SK-N-SH (cell line): Measurements from ENCODE around the gene ARHGEF19. TPM values are rescaled to one million over a fixed set of nuclear protein-coding genes. Genes with fewer than 3 reads are reported as not detected.

ENCODE experiments used
- CTCF ChIA-PET: fragments of 300-600, 350-600 bp; formaldehyde crosslinking; extraction: SDS; loops from one replicate; lab custom pipeline; 2021; lab: Yijun Ruan, JAX
- POLR2A ChIA-PET: fragments of 350-600 bp; sonication (Branson Sonifier 250); formaldehyde crosslinking; extraction: SDS; loops from one replicate; lab custom pipeline; 2020; ENCODE audit warnings: antibody characterized with exemption, inconsistent platforms; lab: Yijun Ruan, JAX
- DNase-seq: peaks from one replicate; pipeline ENCODE4 v3.0.0; 2012
- H2AFZ ChIP-seq: fragments of 200-600 bp; sonication (generic); 2 replicates; pipeline ENCODE4 v1.8.1; 2016; ENCODE audit warnings: antibody characterized with exemption, mild to moderate bottlenecking, low read depth
- H3F3A ChIP-seq: fragments of 200-600 bp; sonication (generic); replicated peaks from 2 replicates; pipeline ENCODE3; 2016; ENCODE audit warnings: antibody characterized with exemption, mild to moderate bottlenecking; ENCODE audit not compliant: insufficient read depth
- H3K27ac ChIP-seq, 2 experiments: fragments of 200-500 bp in 1 of 2; fragments of 200-600 bp in 1 of 2; sonication (Bioruptor generic) in 1 of 2; sonication (generic), shearing (Covaris generic) in 1 of 2; 2 replicates each; pipeline versions ENCODE4 v1.5.1 to v1.6.1; 2014 to 2016; ENCODE audit warnings: low read depth in 2 of 2, inconsistent platforms in 1 of 2, low read length in 1 of 2, mild to moderate bottlenecking in 1 of 2, mixed read lengths in 1 of 2
- H3K27me3 ChIP-seq: fragments of 200-600 bp; sonication (generic), shearing (Covaris generic); 2 replicates; pipeline ENCODE4 v1.6.1; 2016; ENCODE audit warnings: mixed run types; ENCODE audit not compliant: insufficient read depth
- H3K36me3 ChIP-seq, 2 experiments: fragments of 200-500 bp in 1 of 2; fragments of 200-600 bp in 1 of 2; sonication (Bioruptor generic) in 1 of 2; sonication (generic) in 1 of 2; replicated peaks in 1 of 2; 2 replicates each; pipeline versions ENCODE3 to v1.5.1; 2014 to 2016; ENCODE audit warnings: low read length in 1 of 2, mild to moderate bottlenecking in 1 of 2; ENCODE audit not compliant: insufficient read depth in 2 of 2, control insufficient read depth in 1 of 2
- H3K4me1 ChIP-seq, 2 experiments: fragments of 200-500 bp in 1 of 2; fragments of 200-600 bp in 1 of 2; sonication (Bioruptor generic) in 1 of 2; sonication (generic), shearing (Covaris generic) in 1 of 2; 2 replicates each; pipeline versions ENCODE4 v1.5.1 to v1.6.1; 2014 to 2016; ENCODE audit warnings: low read depth in 1 of 2, low read length in 1 of 2, mixed run types in 1 of 2; ENCODE audit not compliant: insufficient read depth in 2 of 2, control insufficient read depth in 1 of 2
- H3K4me2 ChIP-seq: fragments of 200-600 bp; sonication (generic), shearing (Covaris generic); 2 replicates; pipeline ENCODE4 v1.6.1; 2017; ENCODE audit warnings: mixed run types
- H3K4me3 ChIP-seq, 2 experiments: fragments of 200-500 bp in 1 of 2; fragments of 200-600 bp in 1 of 2; sonication (Bioruptor generic) in 1 of 2; sonication (generic), shearing (Covaris generic) in 1 of 2; 2 replicates each; pipeline versions ENCODE4 v1.5.1 to v1.8.1; 2014 to 2016; ENCODE audit warnings: low read depth in 2 of 2, inconsistent platforms in 1 of 2, low read length in 1 of 2, mild to moderate bottlenecking in 1 of 2, mixed read lengths in 1 of 2, moderate library complexity in 1 of 2
- H3K79me2 ChIP-seq: fragments of 200-600 bp; sonication (generic); 2 replicates; pipeline ENCODE4 v1.8.1; 2017; ENCODE audit warnings: mild to moderate bottlenecking; ENCODE audit not compliant: insufficient read depth
- H3K9ac ChIP-seq: fragments of 200-600 bp; sonication (generic); 2 replicates; pipeline ENCODE4 v1.6.1; 2017; ENCODE audit warnings: mixed run types
- H3K9me2 ChIP-seq: fragments of 200-600 bp; sonication (generic); 2 replicates; pipeline ENCODE4 v1.6.1; 2017; ENCODE audit warnings: mixed run types
- H3K9me3 ChIP-seq: fragments of 200-600 bp; sonication (generic); 2 replicates; pipeline ENCODE4 v1.6.1; 2017; ENCODE audit warnings: mixed run types, mild to moderate bottlenecking, moderate library complexity
- H4K20me1 ChIP-seq: fragments of 200-600 bp; sonication (generic); 2 replicates; pipeline ENCODE4 v1.6.1; 2017; ENCODE audit warnings: mild to moderate bottlenecking, mixed run types; ENCODE audit not compliant: insufficient read depth
- CHD2 ChIP-seq: fragments of 150-350 bp; IDR thresholded peaks from 2 replicates; pipeline ENCODE4 v1.6.1; 2018; ENCODE audit warnings: low read length; ENCODE audit not compliant: partially characterized antibody
- CTCF ChIP-seq: fragments of 200-600 bp; sonication (generic); IDR thresholded peaks from 2 replicates; pipeline ENCODE4 v1.6.1; 2017; ENCODE audit warnings: antibody characterized with exemption, mild to moderate bottlenecking, moderate library complexity
- ELF1 ChIP-seq: IDR thresholded peaks from 2 replicates; pipeline ENCODE4 v1.4.0; 2012
- EP300 ChIP-seq, 2 experiments: IDR thresholded peaks; 2 replicates each; pipeline versions ENCODE4 v1.4.0 to v1.6.1; 2012; ENCODE audit warnings: borderline replicate concordance in 1 of 2, low read depth in 1 of 2, low read length in 1 of 2
- FOXM1 ChIP-seq: IDR thresholded peaks from 2 replicates; pipeline ENCODE4 v1.4.0; 2012; ENCODE audit warnings: low read depth, mild to moderate bottlenecking
- GABPA ChIP-seq: IDR thresholded peaks from 2 replicates; pipeline ENCODE4 v1.4.0; 2012; ENCODE audit warnings: low read depth, mild to moderate bottlenecking
- JUND ChIP-seq: IDR thresholded peaks from 2 replicates; pipeline ENCODE4 v1.4.0; 2012
- MAX ChIP-seq: IDR thresholded peaks from 2 replicates; pipeline ENCODE4 v1.4.0; 2012; ENCODE audit warnings: low read depth
- MEF2A ChIP-seq: IDR thresholded peaks from 2 replicates; pipeline ENCODE4 v1.4.0; 2012; ENCODE audit warnings: low read depth, borderline replicate concordance
- MXI1 ChIP-seq: IDR thresholded peaks from 2 replicates; pipeline ENCODE4 v1.6.1; 2012; ENCODE audit warnings: mild to moderate bottlenecking, low read depth, low read length, improper control_type of control experiment
- NRF1 ChIP-seq: IDR thresholded peaks from 2 replicates; pipeline ENCODE4 v1.6.1; 2012; ENCODE audit warnings: low read depth, mild to moderate bottlenecking, low read length
- POLR2AphosphoS5 ChIP-seq: IDR thresholded peaks from 2 replicates; pipeline ENCODE4 v1.6.1; 2012; ENCODE audit warnings: low read depth, low read length
- RAD21 ChIP-seq: IDR thresholded peaks from 2 replicates; pipeline ENCODE4 v1.6.1; 2012; ENCODE audit warnings: mild to moderate bottlenecking, low read length
- RCOR1 ChIP-seq: fragments of 150-350 bp; IDR thresholded peaks from 2 replicates; pipeline ENCODE4 v1.6.1; 2017; ENCODE audit warnings: antibody characterized with exemption, low read length
- RFX5 ChIP-seq: IDR thresholded peaks from 2 replicates; pipeline ENCODE4 v1.6.1; 2012; ENCODE audit warnings: mild to moderate bottlenecking, improper control_type of control experiment, low read length
- RXRA ChIP-seq: IDR thresholded peaks from 2 replicates; pipeline ENCODE4 v1.4.0; 2012; ENCODE audit warnings: low read depth, mild to moderate bottlenecking, borderline replicate concordance
- SIN3A ChIP-seq: IDR thresholded peaks from 2 replicates; pipeline ENCODE4 v1.6.1; 2012; ENCODE audit warnings: low read depth, mild to moderate bottlenecking, low read length, moderate library complexity, borderline replicate concordance
- SMC3 ChIP-seq: IDR thresholded peaks from 2 replicates; pipeline ENCODE4 v1.6.1; 2012; ENCODE audit warnings: low read depth, low read length, improper control_type of control experiment
- TAF1 ChIP-seq: IDR thresholded peaks from 2 replicates; pipeline ENCODE4 v1.6.1; 2012; ENCODE audit warnings: low read depth, mild to moderate bottlenecking, low read length, moderate library complexity, borderline replicate concordance
- TCF12 ChIP-seq: IDR thresholded peaks from 2 replicates; pipeline ENCODE4 v1.4.0; 2012
- TEAD4 ChIP-seq: IDR thresholded peaks from 2 replicates; pipeline ENCODE4 v1.4.0; 2012; ENCODE audit warnings: mild to moderate bottlenecking, borderline replicate concordance; ENCODE audit not compliant: insufficient read depth
- YY1 ChIP-seq: IDR thresholded peaks from 2 replicates; pipeline ENCODE4 v1.4.0; 2012; ENCODE audit warnings: low read depth, mild to moderate bottlenecking
- WGBS: methylation state at CpG from one replicate; pipeline ENCODE4 v1.1.6; 2017; ENCODE audit warnings: low lambda C conversion rate; 5-methylcytosine and 5-hydroxymethylcytosine counted together
- polyA plus RNA-seq, 3 experiments: library from polyadenylated mRNA; depleted of rRNA; stranded (reverse); fragments of >200 nt; gene quantifications; 2 replicates each; pipeline ENCODE4 v1.2.3, GENCODE V29; 2012

The ARHGEF19 gene
- polyA plus RNA-seq, 1 of the 3 experiments (the other 2 are of a cell fraction), result 11.5 TPM

GRCh38 chr1:16236511-16237342 lies 24.3 kb upstream of the ARHGEF19 start, which contains the start of gene CPLANE2:
CPLANE2 (minus strand) TSS chr1:16237183; CDS start chr1:16236742, 441 bp downstream.
- H3K36me3 ChIP-seq, result no peaks in the 10 kb centered on the region
- POLR2A ChIA-PET, result interaction anchor here (0.9 to 1.6 kb wide), 4 partner anchors 19 to 46 kb away, joined by 3 to 7 read pairs (median 4); no protein-coding TSS in a partner anchor
- TF ChIP-seq CHD2, result no peak
- peak; percentile 74 for TF ChIP-seq ELF1
- 0 out of 2 replicates have a peak, but pooled peaks have one; percentile 8 for TF ChIP-seq SMC3
- peak; percentile 63 for TF ChIP-seq GABPA
- TF ChIP-seq TAF1, result peak; percentile 77
- no peak for TF ChIP-seq YY1
- TF ChIP-seq MEF2A, result no peak
- peak; percentile 90 for TF ChIP-seq POLR2AphosphoS5
- TF ChIP-seq MXI1, result peak; percentile 90
- peak; percentile 95 for TF ChIP-seq RFX5
- TF ChIP-seq TCF12, result 0 out of 2 replicates have a peak, but pooled peaks have one; percentile 15
- TF ChIP-seq SIN3A, result no peak
- peak; percentile 98 for TF ChIP-seq NRF1
- peak; percentile 26; the same call in 1 of the 2 replicates for TF ChIP-seq RAD21
- TF ChIP-seq, all 33 proteins: peak for 10
- Histone ChIP-seq H2AFZ (peak within 1 kb of the TSS; percentile 95), H3K27me3 (no peaks in the 10 kb centered on the region), H3K9ac (peak within 1 kb of the TSS; percentile 75), H3K27ac (peak within 1 kb of the TSS; percentile 87 to 92), H3F3A (peaks cover 15% of the 10 kb centered on the region), H3K9me3 (no peaks in the 10 kb centered on the region), H3K4me2 (peak within 1 kb of the TSS; percentile 88), H3K9me2 (no peaks in the 10 kb centered on the region), H3K79me2 (no peaks in the 10 kb centered on the region), H3K4me1 (peaks cover 6 to 22% of the 10 kb centered on the region in 2 experiments), H4K20me1 (no peaks in the 10 kb centered on the region), H3K4me3 (peak within 1 kb of the TSS; percentile 69 to 92)
- peak; percentile 97 for DNase-seq
- CTCF ChIA-PET, result interaction anchor here (0.7 to 4.7 kb wide), 13 partner anchors 8 to 164 kb away, joined by 3 to 25 read pairs (median 4); partner anchors contain the start of genes FAM131C and FBXO42
- 4% methylated on average over 30 of the region's 57 CpGs for WGBS

- peak overlapping the region; percentile 88 for H3K4me2 ChIP-seq
- no peaks in the 10 kb centered on the region for H4K20me1 ChIP-seq
- H3K9me2 ChIP-seq, result no peaks in the 10 kb centered on the region
- H3K4me1 ChIP-seq, result peaks cover 6 to 16% of the 10 kb centered on the region in 2 experiments
- H3K36me3 ChIP-seq, result no peaks in the 10 kb centered on the region
- H3K4me3 ChIP-seq, result peak overlapping the region; percentile 69 to 92
- no peaks in the 10 kb centered on the region for H3K79me2 ChIP-seq
- peaks cover 15% of the 10 kb centered on the region for H3F3A ChIP-seq
- 43% methylated on average over 6 of the region's 6 CpGs for WGBS
- TF ChIP-seq EP300 (IDR thresholded peaks at IDR 0.05; ENCODE audit: borderline replicate concordance in 1 of 2, low read depth in 1 of 2, low read length in 1 of 2) (no peak), RAD21 (peak; percentile 35; the same call in 1 of the 2 replicates), SMC3 (peak; percentile 25; the same call in 1 of the 2 replicates), ELF1 (no peak), JUND (no peak), RCOR1 (no peak), POLR2AphosphoS5 (no peak), NRF1 (no peak), MAX (peak; percentile 39; the same call in 1 of the 2 replicates), MXI1 (peak; percentile 75), TEAD4 (no peak), CTCF (peak; percentile 36), FOXM1 (no peak), CHD2 (no peak), RXRA (no peak)
- peak overlapping the region; percentile 75 for H3K9ac ChIP-seq
- ChIA-PET POLR2A (interaction anchor here (1.0 kb wide), 1 partner anchor 19 kb away, joined by 4 read pairs; no protein-coding TSS in a partner anchor), CTCF (interaction anchor here (0.9 to 4.7 kb wide), 13 partner anchors 8 to 421 kb away, joined by 3 to 25 read pairs (median 4); partner anchors contain the start of genes FAM131C and FBXO42)
- H3K9me3 ChIP-seq, result no peaks in the 10 kb centered on the region
- peak; percentile 82 for DNase-seq
- H2AFZ ChIP-seq, result peak overlapping the region; percentile 95; the same call in 1 of the 2 replicates
- no peaks in the 10 kb centered on the region for H3K27me3 ChIP-seq
- H3K27ac ChIP-seq, result peak overlapping the region; percentile 82 to 87; a peak in 2 of 4 replicates
These were observed 23.6 kb upstream of the ARHGEF19 start for GRCh38 chr1:16235944-16236510.
